ENCODE results near the gene CMC2. TPM values are rescaled to one million over a fixed set of nuclear protein-coding genes. Genes with fewer than 3 reads are reported as not detected.

The CMC2 gene
- total RNA-seq, 1 experiment from 2014 or later, result 64.2 TPM

- H2BK12ac ChIP-seq (ENCODE audit: insufficient read length, low read depth, low read length), result no peak overlapping the region
- no peak overlapping the region for H2BK20ac ChIP-seq (ENCODE audit: low read depth, low read length, poor library complexity, severe bottlenecking)
- peak overlapping the region in 1 of 3 experiments; percentile 73; a peak in 2 of 7 replicates for H3K27ac Mint-ChIP-seq
- H3K18ac ChIP-seq (ENCODE audit: insufficient read length, low read depth, low read length), result no peak overlapping the region
- no peaks in the 10 kb centered on the region for H3K4me1 Mint-ChIP-seq
- no peaks in the 10 kb centered on the region for H3K79me2 ChIP-seq (ENCODE audit: insufficient read depth, low read length)
- H3K27ac ChIP-seq (ENCODE audit: insufficient read length, low read depth, low read length), result no peak overlapping the region
- no peak overlapping the region for H3K4me2 ChIP-seq (ENCODE audit: insufficient read depth, insufficient read length, low read length)
- H3K23me2 ChIP-seq (ENCODE audit: insufficient read length, low read depth, low read length, poor library complexity, severe bottlenecking), result no peaks in the 10 kb centered on the region
- no peak overlapping the region for H4K5ac ChIP-seq (ENCODE audit: insufficient read length, low read depth, low read length)
- H3K4me1 ChIP-seq (ENCODE audit: insufficient read depth, low read length), result no peaks in the 10 kb centered on the region
- no peak overlapping the region for H2AK5ac ChIP-seq (ENCODE audit: insufficient read length, low read length)
- no peak overlapping the region for H4K8ac ChIP-seq (replicated peaks; ENCODE audit: insufficient read length, low read depth, low read length)
- H3K56ac ChIP-seq (ENCODE audit: insufficient read length, low read depth, low read length), result no peak overlapping the region
- H3K4me3 Mint-ChIP-seq, result no peak overlapping the region
- no peak overlapping the region for H4K91ac ChIP-seq (ENCODE audit: insufficient read length, low read depth, low read length)
- TF ChIP-seq CTCF (conservative IDR thresholded peaks at IDR 0.05), result no peak
- H3K36me3 Mint-ChIP-seq (ENCODE audit: insufficient read depth in 1 of 3, low read depth in 3 of 3), result peaks cover 0 to 3% (median 0%) of the 10 kb centered on the region in 3 experiments; a peak in 1 of 7 replicates
- no peak overlapping the region for H2BK120ac ChIP-seq (ENCODE audit: low read depth, low read length, poor library complexity, severe bottlenecking)
- peaks cover 11 to 14% of the 10 kb centered on the region in 2 experiments; a peak in 4 of 5 replicates for H3K9me3 Mint-ChIP-seq
- no CpG with 5 or more reads among the region's 2 CpGs for WGBS (ENCODE audit: extremely low coverage, insufficient read length, low lambda C conversion rate)
- H3T11ph ChIP-seq (ENCODE audit: low read length), result no peak overlapping the region
- no peaks in the 10 kb centered on the region for H3K27me3 ChIP-seq (ENCODE audit: insufficient read depth, low read length)
- no peak overlapping the region for H3K9ac ChIP-seq (ENCODE audit: extremely low read depth, insufficient read length, low read length)
- no peaks in the 10 kb centered on the region for H3K9me3 ChIP-seq (ENCODE audit: control insufficient read depth, low read depth, low read length)
- H3K23ac ChIP-seq (ENCODE audit: insufficient read length, low read depth, low read length), result no peak overlapping the region
- H4K20me1 ChIP-seq (ENCODE audit: control insufficient read depth, insufficient read depth, insufficient read length), result peaks cover 2% of the 10 kb centered on the region
- no peaks in the 10 kb centered on the region for H3K79me1 ChIP-seq (ENCODE audit: insufficient read depth, low read depth, low read length, poor library complexity, severe bottlenecking)
- H2AFZ ChIP-seq (ENCODE audit: low read length), result no peak overlapping the region
- H3K14ac ChIP-seq (ENCODE audit: insufficient read depth, low read length), result no peak overlapping the region
- H2BK5ac ChIP-seq (ENCODE audit: insufficient read length, low read length), result no peak overlapping the region
- H2BK15ac ChIP-seq (ENCODE audit: low read depth, low read length), result no peak overlapping the region
- H3K27me3 Mint-ChIP-seq (ENCODE audit: low read depth), result peaks cover 2% of the 10 kb centered on the region; the same call in 1 of the 2 replicates
- no peak for DNase-seq
- H3K4ac ChIP-seq (ENCODE audit: low read depth, low read length), result no peak overlapping the region
These were observed 42.3 kb downstream of the CMC2 start for GRCh38 chr16:80964351-80964750.
